Measurements from ENCODE around the gene PARVA.

PARVA gene

GRCh38 chr11:12456651-12457579 is 79.5 kb downstream of the PARVA start:
- DNase-seq (ENCODE audit: low read depth in 2 of 2): no peak

- no peak for DNase-seq (ENCODE audit: low read depth in 2 of 2)
These were observed 80.7 kb downstream of the PARVA start for GRCh38 chr11:12458042-12458441.

GRCh38 chr11:12459374-12459773 is 82.0 kb downstream of the PARVA start:
- no peak for DNase-seq (ENCODE audit: low read depth in 2 of 2)

GRCh38 chr11:12459865-12460444 is 82.6 kb downstream of the PARVA start:
- DNase-seq (ENCODE audit: low read depth in 2 of 2): no peak

- no peak for DNase-seq (ENCODE audit: low read depth in 2 of 2)
These were observed 83.1 kb downstream of the PARVA start for GRCh38 chr11:12460466-12460865.

GRCh38 chr11:12461516-12461915 is 84.1 kb downstream of the PARVA start:
- no peak for DNase-seq (ENCODE audit: low read depth in 2 of 2)

- no peak for DNase-seq (ENCODE audit: low read depth in 2 of 2)
These were observed 86.9 kb downstream of the PARVA start for GRCh38 chr11:12464303-12464702.

GRCh38 chr11:12465332-12465731 is 88.0 kb downstream of the PARVA start:
- no peak for DNase-seq (ENCODE audit: low read depth in 2 of 2)

GRCh38 chr11:12467610-12468009 is 90.2 kb downstream of the PARVA start:
- no peak for DNase-seq (ENCODE audit: low read depth in 2 of 2)

GRCh38 chr11:12469451-12469850 is 92.1 kb downstream of the PARVA start:
- DNase-seq (ENCODE audit: low read depth in 2 of 2): no peak

- DNase-seq (ENCODE audit: low read depth in 2 of 2): no peak
These were observed 92.9 kb downstream of the PARVA start for GRCh38 chr11:12470236-12470635.

- DNase-seq (ENCODE audit: low read depth in 2 of 2): no peak
These were observed 95.1 kb downstream of the PARVA start for GRCh38 chr11:12472401-12473005.

GRCh38 chr11:12473381-12473780 is 96.0 kb downstream of the PARVA start:
- DNase-seq (ENCODE audit: low read depth in 2 of 2): no peak

- no peak for DNase-seq (ENCODE audit: low read depth in 2 of 2)
These were observed 97.5 kb downstream of the PARVA start for GRCh38 chr11:12474871-12475270.

- DNase-seq (ENCODE audit: low read depth in 2 of 2): no peak
These were observed 101.4 kb downstream of the PARVA start for GRCh38 chr11:12478743-12479142.

- DNase-seq (ENCODE audit: low read depth in 2 of 2): no peak
These were observed 103.0 kb downstream of the PARVA start for GRCh38 chr11:12480401-12480800.

GRCh38 chr11:12482839-12483238 is 105.5 kb downstream of the PARVA start:
- DNase-seq (ENCODE audit: low read depth in 2 of 2): no peak

- DNase-seq (ENCODE audit: low read depth in 2 of 2): no peak
These were observed 106.2 kb downstream of the PARVA start for GRCh38 chr11:12483604-12484003.

GRCh38 chr11:12485328-12485727 is 108.0 kb downstream of the PARVA start:
- no peak for DNase-seq (ENCODE audit: low read depth in 2 of 2)

GRCh38 chr11:12489246-12489772 is 111.9 kb downstream of the PARVA start:
- no peak for DNase-seq (ENCODE audit: low read depth in 2 of 2)

GRCh38 chr11:12494699-12495098 is 117.3 kb downstream of the PARVA start:
- no peak for DNase-seq (ENCODE audit: low read depth in 2 of 2)

GRCh38 chr11:12496181-12497025 is 119.0 kb downstream of the PARVA start:
- DNase-seq (ENCODE audit: low read depth in 2 of 2): no peak

Data from stimulated activated CD4-positive, alpha-beta T cell treated with anti-CD3 and anti-CD28 coated beads, Interleukin-4, amount 100 ng/mL, for 48 hours (primary cell).